ENCODE data around the gene GPS1. TPM values are rescaled to one million over a fixed set of nuclear protein-coding genes. Genes with fewer than 3 reads are reported as not detected.
A peak's percentile ranks its signal among the peaks of the same experiment; 100 is the strongest.

The GPS1 gene
- total RNA-seq, 4 donors from 2014 or later: 72.4 to 113 (median 100) TPM

- Histone ChIP-seq H3K27ac (peak within 1 kb of the TSS; percentile 97), H3K27me3 (no peaks in the 10 kb centered on the region), H3K9me3 (no peaks in the 10 kb centered on the region), H3K4me1 (peaks cover 65% of the 10 kb centered on the region), H3K36me3 (peaks cover 29% of the 10 kb centered on the region), H3K4me3 (peak within 1 kb of the TSS; percentile 75)
- peak; percentile 79 to 97 for TF ChIP-seq POLR2A (IDR thresholded peaks at IDR 0.05)
- peak in 2 of 3 donors; percentile 50 to 83 for TF ChIP-seq POLR2AphosphoS5 (IDR thresholded peaks at IDR 0.05)
- TF ChIP-seq EP300 (IDR thresholded peaks at IDR 0.05): no peak
- TF ChIP-seq CTCF (IDR thresholded peaks at IDR 0.05): peak in 1 of 2 donors; percentile 68
- WGBS: no CpG with 5 or more reads among the region's 124 CpGs
- peak; percentile 95 to 98 for DNase-seq (ENCODE audit: low spot score in 2 of 2)
Observed at GRCh38 chr17:82098169-82098938, 46.7 kb downstream of the GPS1 start, which contains the start of gene FASN. FASN (minus strand) TSS chr17:82098236; CDS start chr17:82096445, 1,791 bp downstream.

- H3K27me3 ChIP-seq: no peaks in the 10 kb centered on the region
- peaks cover 73% of the 10 kb centered on the region for H3K4me1 ChIP-seq
- peak overlapping the region; percentile 97 for H3K27ac ChIP-seq
- H3K4me3 ChIP-seq: peak overlapping the region; percentile 75
- H3K9me3 ChIP-seq: no peaks in the 10 kb centered on the region
- peak in 1 of 3 donors; percentile 13 for TF ChIP-seq POLR2AphosphoS5 (IDR thresholded peaks at IDR 0.05)
- no peak for TF ChIP-seq CTCF (IDR thresholded peaks at IDR 0.05)
- peaks cover 21% of the 10 kb centered on the region for H3K36me3 ChIP-seq
- DNase-seq (ENCODE audit: low spot score in 2 of 2): no peak
- WGBS: 2% methylated on average over 18 of the region's 80 CpGs
Observed at GRCh38 chr17:82098939-82099763, 47.5 kb downstream of the GPS1 start.

- no peak for DNase-seq (ENCODE audit: low spot score in 2 of 2)
- no peaks in the 10 kb centered on the region for H3K9me3 ChIP-seq
- WGBS: 44% methylated on average over 9 of the region's 35 CpGs
- peaks cover 7% of the 10 kb centered on the region for H3K36me3 ChIP-seq
- no peaks in the 10 kb centered on the region for H3K27me3 ChIP-seq
- peak overlapping the region; percentile 97 for H3K27ac ChIP-seq
- H3K4me1 ChIP-seq: peaks cover 84% of the 10 kb centered on the region
- no peak overlapping the region for H3K4me3 ChIP-seq
- TF ChIP-seq CTCF (IDR thresholded peaks at IDR 0.05) (no peak), POLR2AphosphoS5 (IDR thresholded peaks at IDR 0.05) (no peak)
Observed at GRCh38 chr17:82100502-82101298, 49.0 kb downstream of the GPS1 start.

- Histone ChIP-seq H3K27me3 (no peaks in the 10 kb centered on the region), H3K4me3 (no peak overlapping the region), H3K27ac (peak overlapping the region; percentile 97), H3K4me1 (peaks cover 84% of the 10 kb centered on the region), H3K36me3 (peaks cover 1% of the 10 kb centered on the region), H3K9me3 (no peaks in the 10 kb centered on the region)
- 29% methylated on average over 7 of the region's 10 CpGs for WGBS
- TF ChIP-seq POLR2AphosphoS5 (IDR thresholded peaks at IDR 0.05) (no peak), CTCF (IDR thresholded peaks at IDR 0.05) (no peak), EP300 (IDR thresholded peaks at IDR 0.05) (no peak), POLR2A (IDR thresholded peaks at IDR 0.05) (no peak)
- DNase-seq (ENCODE audit: low spot score in 2 of 2): no peak
Observed at GRCh38 chr17:82101301-82101715, 49.6 kb downstream of the GPS1 start.

Data from suprapubic skin (tissue), 4 donors.